Epidermal melanocyte (primary cell): ENCODE results near the gene HID1.
"Not testable (repeated sequence)": the region's sequence is repeated elsewhere in the genome, so short reads cannot be mapped to it uniquely, and the experiment has no call there.

Source experiments
- DNase-seq: peaks from one replicate; pipeline ENCODE4 v3.0.0; 2011; ENCODE audit warnings: low spot score; ENCODE audit not compliant: insufficient read length

HID1 gene

DNA sequence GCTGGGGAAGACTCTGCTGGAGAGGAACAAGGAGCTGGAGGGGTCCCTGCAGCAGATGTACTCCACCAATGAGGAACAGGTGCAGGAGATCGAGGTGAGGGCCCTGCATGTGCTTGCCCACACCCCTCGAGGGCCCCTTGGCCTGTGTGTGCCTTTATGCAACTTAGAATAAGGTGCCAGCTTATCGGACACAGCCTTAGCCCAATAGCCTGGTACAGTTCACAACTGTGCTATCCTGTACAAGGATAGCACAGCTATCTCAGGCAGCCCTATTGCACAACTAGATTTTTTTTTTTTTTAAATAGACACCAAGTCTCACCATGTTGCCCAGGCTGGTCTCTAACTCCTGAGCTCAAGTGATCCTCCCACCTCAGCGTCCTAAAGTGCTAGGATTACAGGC lies 27.0 kb upstream of the HID1 start:
- DNase-seq: no peak

- DNase-seq: no peak
Observed at GRCh38 chr17:74998783-74999182, 26.2 kb upstream of the HID1 start.

GRCh38 chr17:74995847-74996246 lies 23.3 kb upstream of the HID1 start:
- DNase-seq: no peak

DNA sequence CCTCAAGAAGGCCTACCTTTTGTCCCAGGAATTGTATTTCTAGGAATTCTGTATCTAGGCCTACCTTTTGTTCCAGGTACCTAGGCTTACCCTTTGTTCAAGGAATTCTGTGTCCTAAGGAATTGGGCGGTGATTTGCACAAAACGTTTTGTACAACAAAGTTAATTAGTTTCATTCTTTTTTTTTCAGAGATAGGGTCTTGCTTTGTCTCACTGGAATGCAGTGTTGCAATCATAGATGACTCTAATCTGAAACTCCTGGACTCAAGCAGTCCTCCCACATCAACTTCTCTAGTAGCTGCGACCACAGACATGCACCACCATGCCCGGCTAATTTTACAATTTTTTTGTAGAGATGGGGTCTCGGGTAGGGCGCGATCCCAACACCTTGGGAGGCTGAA lies 21.9 kb upstream of the HID1 start:
- no peak for DNase-seq

DNA sequence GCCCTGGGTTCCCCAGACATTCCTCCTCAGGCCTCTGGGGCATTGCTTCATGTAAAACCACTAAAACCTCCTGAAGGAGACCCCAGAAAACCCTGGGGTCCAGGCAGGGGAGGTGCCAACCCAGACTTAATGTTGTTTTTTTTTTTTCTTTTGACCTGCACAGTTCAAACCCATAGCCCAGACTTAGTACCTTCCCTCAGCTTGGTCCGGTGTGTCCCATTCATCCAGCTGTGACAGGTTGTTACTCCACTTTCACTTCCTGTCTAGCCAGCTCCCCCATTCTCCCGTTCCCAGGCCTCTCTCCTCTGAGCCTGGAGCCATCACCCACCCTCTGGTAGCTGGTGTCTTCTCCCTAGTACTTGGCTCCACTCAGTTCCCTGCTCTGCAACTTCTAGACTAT lies 19.7 kb upstream of the HID1 start:
- no peak for DNase-seq

GRCh38 chr17:74990581-74991105 lies 18.1 kb upstream of the HID1 start:
- no peak for DNase-seq

GRCh38 chr17:74987909-74988711 lies 15.6 kb upstream of the HID1 start:
- peak; percentile 57 for DNase-seq

- DNase-seq: peak; percentile 94
Observed at GRCh38 chr17:74987418-74987908, 14.9 kb upstream of the HID1 start, which contains the start of gene CDR2L. Gene CDR2L (plus strand): TSS chr17:74987632. CDS start chr17:74988044, 412 bp downstream.

DNA sequence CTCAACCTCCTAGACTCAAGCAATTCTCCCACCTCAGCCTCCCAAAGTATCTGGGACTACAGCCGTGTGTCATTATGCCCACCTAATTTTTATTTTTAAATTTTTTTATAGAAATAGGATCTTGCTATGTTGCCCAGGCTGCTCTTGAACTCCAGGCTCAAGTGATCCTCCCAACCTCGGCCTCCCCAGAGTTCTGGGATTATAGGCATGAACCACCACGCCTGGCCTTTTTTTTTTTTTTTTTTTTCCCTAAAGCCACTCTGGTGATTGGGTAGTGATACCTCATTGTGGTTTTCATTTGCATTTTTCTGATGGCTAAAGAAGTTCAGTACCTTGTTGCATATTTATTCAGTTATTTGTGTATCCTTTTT lies 13.6 kb upstream of the HID1 start:
- no peak for DNase-seq

DNA sequence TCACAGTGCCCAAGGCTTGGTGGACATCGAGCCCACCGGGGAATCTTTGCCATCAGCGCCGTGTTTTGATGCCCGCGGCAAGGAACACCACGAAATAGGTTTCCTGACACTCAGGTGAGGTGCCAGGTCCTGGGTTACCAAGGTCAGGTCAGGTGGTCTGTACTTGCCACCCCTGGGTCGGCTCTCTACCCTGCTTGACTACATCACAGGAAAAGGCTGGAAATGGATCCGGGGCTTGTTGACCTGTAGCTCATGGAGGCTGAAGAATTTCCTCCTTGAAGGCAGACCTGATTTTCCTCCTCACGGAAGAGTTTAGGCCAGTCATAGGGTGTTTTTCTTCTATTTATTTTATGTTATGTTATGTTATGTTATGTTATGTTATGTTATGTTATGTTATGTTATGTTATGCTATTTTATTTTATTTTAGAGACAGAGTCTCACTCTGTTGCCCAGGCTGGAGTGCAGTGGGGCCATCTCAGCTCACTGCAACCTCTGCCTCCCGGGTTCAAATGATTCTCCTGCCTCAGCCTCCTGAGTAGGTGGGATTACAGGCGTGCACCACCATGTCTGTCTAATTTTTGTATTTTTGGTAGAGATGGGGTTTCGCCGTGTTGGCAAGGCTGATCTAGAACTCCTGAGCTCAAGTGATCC lies 10.2 kb upstream of the HID1 start:
- DNase-seq: not testable (repeated sequence)

DNA sequence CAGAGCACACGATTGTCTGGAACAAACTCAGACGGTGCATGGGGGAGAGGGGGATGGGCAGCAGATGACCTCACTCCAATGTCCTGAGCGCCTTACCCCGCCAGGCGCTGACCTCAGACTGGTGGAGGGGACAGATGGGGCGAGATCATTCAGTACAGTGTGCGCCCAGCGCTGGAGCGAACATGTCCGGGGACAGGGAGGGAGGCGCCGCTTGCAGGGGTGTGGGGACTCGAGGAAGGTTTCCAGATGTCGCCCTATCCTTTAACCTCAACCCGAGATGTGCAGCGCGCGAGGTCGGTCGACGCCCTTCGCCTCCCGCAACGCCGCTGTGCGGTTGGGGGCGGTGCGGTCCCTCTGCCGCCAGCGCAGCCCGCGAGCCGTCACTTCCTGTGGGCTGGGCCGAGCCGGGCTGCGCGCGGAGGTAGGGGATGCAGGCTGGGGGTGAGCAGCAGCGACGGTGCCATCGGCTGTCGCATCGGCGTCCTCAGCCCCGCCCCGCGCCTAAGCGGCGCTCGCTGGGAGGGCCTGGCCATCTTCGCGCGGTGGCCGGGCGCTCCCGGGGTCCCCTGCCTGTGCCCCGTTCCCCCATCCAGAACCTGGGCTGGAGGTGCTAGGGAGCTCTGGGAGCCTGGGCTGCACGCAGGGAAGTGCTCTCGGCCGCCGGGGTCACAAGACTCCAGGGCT lies 9.6 kb upstream of the HID1 start:
- DNase-seq: peak; percentile 50

DNA sequence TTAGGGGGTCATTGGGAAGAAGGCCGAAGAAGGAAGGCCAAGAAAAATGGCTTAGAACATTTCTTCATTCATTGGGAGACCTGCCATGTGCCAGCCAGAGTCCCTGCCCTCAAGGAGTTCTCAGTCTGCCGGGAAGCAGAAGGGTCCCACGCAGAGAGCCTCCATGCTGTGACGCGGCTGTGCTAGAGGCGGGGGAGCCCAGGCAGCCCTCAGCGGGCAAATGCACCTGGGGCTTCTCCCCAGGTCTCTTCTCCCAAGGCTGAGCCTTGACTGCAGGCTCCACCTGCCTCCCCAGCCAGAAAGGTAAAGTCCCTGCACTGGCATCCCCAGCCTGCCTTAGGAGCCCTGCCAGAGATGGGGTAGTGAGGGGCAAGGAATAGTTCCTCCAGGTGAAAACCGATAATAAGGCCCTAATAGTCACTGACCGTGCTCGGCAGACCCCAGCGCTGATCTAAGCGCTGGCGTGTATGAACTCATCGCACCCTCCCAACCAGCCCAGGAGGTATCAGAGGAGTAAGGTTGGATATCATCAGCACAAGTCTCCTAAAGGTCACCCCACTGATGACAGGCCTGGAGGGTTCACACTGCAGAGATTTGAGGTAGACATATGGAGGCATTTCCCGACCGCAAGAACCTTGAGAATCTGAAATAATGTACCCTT lies 8.9 kb upstream of the HID1 start:
- DNase-seq: no peak

DNA sequence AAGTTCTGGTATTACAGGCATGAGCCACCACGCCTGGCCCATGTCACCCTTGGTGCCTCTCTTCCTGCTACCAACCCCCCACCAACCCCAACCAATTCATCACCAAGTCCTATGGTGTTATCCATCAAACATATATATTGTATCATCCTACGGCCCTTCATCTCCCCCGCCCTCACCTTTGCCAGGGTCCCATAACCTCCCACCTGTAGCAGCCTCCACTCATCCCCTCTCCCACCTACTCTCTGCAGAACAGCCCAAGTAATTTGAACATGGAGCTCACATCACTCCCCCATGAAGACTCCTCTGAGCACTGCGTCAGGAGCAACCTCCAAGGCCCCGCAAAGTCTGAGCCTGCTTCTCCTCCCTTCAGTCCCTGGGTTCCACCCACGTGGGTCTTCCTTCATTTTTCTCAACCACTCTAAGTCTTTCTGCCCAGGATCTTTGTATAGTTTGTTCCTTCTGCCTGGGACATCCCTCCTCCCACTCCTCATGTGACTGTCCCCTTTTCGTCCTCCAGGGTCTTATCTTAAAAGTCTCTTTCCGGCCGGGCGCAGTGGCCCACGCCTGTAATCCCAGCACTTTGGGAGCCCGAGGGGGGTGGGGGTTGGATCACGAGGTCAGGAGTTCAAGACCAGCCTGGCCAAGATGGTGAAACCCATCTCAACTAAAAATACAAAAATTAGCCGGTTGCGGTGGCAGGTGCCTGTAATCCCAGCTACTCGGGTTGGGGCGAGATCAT lies 7.0 kb upstream of the HID1 start:
- DNase-seq: no peak

DNA sequence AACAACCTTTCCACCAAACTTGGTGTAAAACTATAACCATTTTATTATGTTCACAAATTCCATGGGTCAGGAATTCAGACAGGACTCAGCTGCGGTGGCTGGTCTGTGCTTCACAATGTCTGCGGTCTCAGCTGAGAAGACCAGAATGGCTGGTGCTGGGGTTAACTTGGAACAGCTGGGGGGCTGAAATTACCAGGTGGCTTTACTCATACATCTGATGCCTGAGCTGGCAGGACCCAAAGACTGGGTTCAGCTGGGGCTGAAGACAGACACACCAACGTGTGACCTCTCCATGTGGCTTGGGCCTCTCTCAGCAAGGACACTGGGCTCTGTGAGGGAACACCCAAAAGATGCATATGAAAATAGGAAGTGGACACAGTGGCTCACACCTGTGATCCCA lies 5.7 kb upstream of the HID1 start:
- DNase-seq: no peak

DNA sequence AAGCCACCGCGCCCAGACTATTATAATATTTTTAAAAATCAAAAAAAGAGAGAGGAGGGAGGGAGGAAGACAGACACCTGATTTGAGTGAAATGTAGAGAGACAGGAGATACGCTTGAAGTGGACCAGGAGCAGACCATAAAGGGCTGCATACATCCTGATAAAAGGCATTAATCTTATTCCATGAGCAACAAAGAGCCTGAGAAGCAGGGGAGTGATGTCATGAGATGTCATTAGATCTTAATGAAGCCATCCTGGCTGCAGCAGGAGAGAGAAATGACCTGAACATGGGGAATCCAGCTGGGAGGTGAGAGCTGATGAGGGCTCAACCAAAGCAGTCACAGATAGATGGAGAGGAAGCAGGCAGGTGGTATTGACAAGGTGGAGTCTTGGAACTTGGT lies 5.2 kb upstream of the HID1 start:
- no peak for DNase-seq

DNA sequence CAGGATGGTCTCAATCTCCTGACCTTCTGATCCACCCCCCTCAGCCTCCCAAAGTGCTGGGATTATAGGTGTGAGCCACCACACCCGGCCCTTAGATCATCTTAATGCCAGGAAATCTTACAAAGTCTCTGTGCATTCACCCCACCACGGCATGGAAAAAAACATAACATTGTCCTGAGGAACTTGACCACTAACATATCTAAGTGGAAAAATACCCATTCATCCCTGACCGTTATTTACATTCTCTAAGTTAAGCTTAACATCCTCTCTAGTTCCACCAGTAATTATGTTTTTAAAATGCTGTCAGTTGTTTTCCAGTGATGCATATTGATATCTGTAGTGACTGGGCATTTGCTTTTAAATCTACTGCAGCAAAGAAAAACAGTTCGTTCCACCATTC lies 3.4 kb upstream of the HID1 start:
- no peak for DNase-seq

- DNase-seq: no peak
Observed at GRCh38 chr17:74972973-74973328, 392 bp upstream of the HID1 start.

- no peak for DNase-seq
Observed at GRCh38 chr17:74971842-74972106, 785 bp downstream of the HID1 start.

GRCh38 chr17:74971069-74971841 lies 1.3 kb downstream of the HID1 start:
- no peak for DNase-seq

- DNase-seq: no peak
Observed at GRCh38 chr17:74970395-74970794, 2.2 kb downstream of the HID1 start.
